ENCODE results near the gene BRD7. TPM values are rescaled to one million over a fixed set of nuclear protein-coding genes. Genes with fewer than 3 reads are reported as not detected.

Gene BRD7
- total and polyA plus RNA-seq, 7 experiments from 2014 or later: 34.5 to 91.1 (median 84.4) TPM

DNA sequence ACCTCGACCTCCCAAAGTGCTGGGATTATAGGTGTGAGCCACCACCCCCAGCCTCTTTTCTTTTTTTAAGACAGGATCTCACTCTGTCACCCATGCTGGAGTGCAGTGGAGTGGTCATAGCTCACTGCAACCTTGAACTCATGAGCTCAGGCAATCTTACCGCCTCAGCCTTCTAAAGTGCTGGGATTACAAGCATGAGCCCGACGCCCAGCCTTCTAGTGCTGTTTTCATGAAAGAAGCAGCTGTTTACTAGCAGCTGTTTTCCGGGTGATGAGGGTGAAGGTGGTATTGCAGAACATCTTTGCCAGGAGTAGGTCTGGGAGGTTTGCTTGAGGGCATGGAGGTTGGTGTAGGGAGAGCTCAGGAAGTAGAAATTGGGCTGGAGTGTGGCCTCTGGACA lies 100.4 kb downstream of the BRD7 start:
- H3K9me3 ChIP-seq (ENCODE audit: control insufficient read depth in 2 of 3, low read length in 3 of 3): no peaks in the 10 kb centered on the region
- no peaks in the 10 kb centered on the region for H3K27me3 Mint-ChIP-seq
- DNase-seq (no peak), ATAC-seq (no peak)
- peaks cover 0 to 19% (median 3%) of the 10 kb centered on the region in 5 donors for H3K36me3 Mint-ChIP-seq
- peak overlapping the region; percentile 87 for H3K4me3 ChIP-seq (ENCODE audit: low read length)
- H3K4me3 Mint-ChIP-seq: peak overlapping the region; percentile 83 to 98 (median 96)
- ChIA-PET POLR2A (interaction anchor here (0.6 to 19.1 kb wide), 11 partner anchors 11 to 479 kb away, joined by 3 to 257 read pairs (median 3); no protein-coding TSS in a partner anchor), CTCF (interaction anchor here (0.6 to 2.0 kb wide), 10 partner anchors 12 to 538 kb away, joined by 3 to 8 read pairs (median 4); partner anchors contain the start of gene CNEP1R1)
- H3K27ac Mint-ChIP-seq: peak overlapping the region; percentile 66 to 99 (median 97)
- H3K27me3 ChIP-seq (ENCODE audit: control insufficient read depth in 2 of 2, insufficient read depth in 2 of 2, low read length in 2 of 2): no peaks in the 10 kb centered on the region
- no peaks in the 10 kb centered on the region for H3K9me3 Mint-ChIP-seq
- intact Hi-C loops (cut with micrococcal nuclease): loop anchor here (5.0 kb wide), 5 partner anchors 99 to 479 kb away; partner anchors contain the start of genes HEATR3 (in 2 of the 2), NKD1 (in 2 of the 2) and BRD7 (in 1 of the 2)
- H3K4me1 Mint-ChIP-seq: peaks cover 71 to 90% (median 78%) of the 10 kb centered on the region in 7 donors
- peaks cover 59 to 65% of the 10 kb centered on the region in 2 donors for H3K4me1 ChIP-seq (ENCODE audit: control insufficient read depth in 2 of 2, insufficient read depth in 2 of 2, low read length in 2 of 2)
- peak overlapping the region; percentile 85 for H3K27ac ChIP-seq (ENCODE audit: low read depth, low read length)
- H3K36me3 ChIP-seq (ENCODE audit: control insufficient read depth in 2 of 3, insufficient read depth in 3 of 3, low read length in 3 of 3): peaks cover 0 to 20% (median 0%) of the 10 kb centered on the region in 3 experiments

DNA sequence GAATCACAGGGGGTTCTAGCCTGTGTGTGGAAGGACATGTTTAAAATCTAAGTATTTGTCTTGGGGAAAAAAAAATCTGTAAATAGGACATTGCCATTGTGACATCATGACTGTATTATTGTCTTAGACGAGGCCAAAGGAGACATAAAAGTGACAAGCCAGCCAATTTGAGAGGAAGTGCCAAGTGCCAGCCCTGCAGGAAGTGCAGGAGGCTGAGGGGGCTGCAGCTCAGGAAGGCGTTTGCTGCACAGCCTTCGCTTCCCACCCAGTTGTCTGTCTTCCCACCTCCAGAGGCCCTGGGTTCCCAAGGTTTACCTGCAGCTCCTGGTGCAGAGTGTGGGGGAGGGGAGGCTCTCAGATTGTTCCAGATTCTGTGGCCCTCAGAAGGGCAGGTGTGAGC lies 101.1 kb downstream of the BRD7 start:
- Histone ChIP-seq H3K4me3 (ENCODE audit: low read length) (peak overlapping the region; percentile 87), H3K36me3 (ENCODE audit: control insufficient read depth in 2 of 3, insufficient read depth in 3 of 3, low read length in 3 of 3) (peaks cover 0 to 17% (median 0%) of the 10 kb centered on the region in 3 experiments), H3K9me3 (ENCODE audit: control insufficient read depth in 2 of 3, low read length in 3 of 3) (no peaks in the 10 kb centered on the region), H3K4me1 (ENCODE audit: control insufficient read depth in 2 of 2, insufficient read depth in 2 of 2, low read length in 2 of 2) (peaks cover 52 to 58% of the 10 kb centered on the region in 2 donors), H3K27ac (ENCODE audit: low read depth, low read length) (peak overlapping the region; percentile 85), H3K27me3 (ENCODE audit: control insufficient read depth in 2 of 2, insufficient read depth in 2 of 2, low read length in 2 of 2) (no peaks in the 10 kb centered on the region)
- H3K27me3 Mint-ChIP-seq: no peaks in the 10 kb centered on the region
- intact Hi-C loops (cut with micrococcal nuclease): loop anchor here (2.0 to 5.0 kb wide), 12 partner anchors 23 to 539 kb away; partner anchors contain the start of genes HEATR3 (in 2 of the 2), NKD1 (in 2 of the 2), BRD7 (in 1 of the 2) and CNEP1R1 (in 1 of the 2)
- peak; percentile 20 for ATAC-seq
- CTCF ChIA-PET: interaction anchor here (1.0 to 2.8 kb wide), 8 partner anchors 7 to 539 kb away, joined by 3 to 26 read pairs (median 6); no protein-coding TSS in a partner anchor
- peaks cover 0 to 17% (median 3%) of the 10 kb centered on the region in 5 donors for H3K36me3 Mint-ChIP-seq
- DNase-seq: peak in 2 of 9 donors; percentile 35 to 37
- POLR2A ChIA-PET: interaction anchor here (0.7 to 19.1 kb wide), 9 partner anchors 12 to 477 kb away, joined by 3 to 257 read pairs (median 7); no protein-coding TSS in a partner anchor
- H3K9me3 Mint-ChIP-seq: no peaks in the 10 kb centered on the region
- H3K4me3 Mint-ChIP-seq: peak overlapping the region; percentile 83 to 98 (median 96)
- peak overlapping the region; percentile 77 to 99 (median 97) for H3K27ac Mint-ChIP-seq
- H3K4me1 Mint-ChIP-seq: peaks cover 66 to 83% (median 71%) of the 10 kb centered on the region in 7 donors

DNA sequence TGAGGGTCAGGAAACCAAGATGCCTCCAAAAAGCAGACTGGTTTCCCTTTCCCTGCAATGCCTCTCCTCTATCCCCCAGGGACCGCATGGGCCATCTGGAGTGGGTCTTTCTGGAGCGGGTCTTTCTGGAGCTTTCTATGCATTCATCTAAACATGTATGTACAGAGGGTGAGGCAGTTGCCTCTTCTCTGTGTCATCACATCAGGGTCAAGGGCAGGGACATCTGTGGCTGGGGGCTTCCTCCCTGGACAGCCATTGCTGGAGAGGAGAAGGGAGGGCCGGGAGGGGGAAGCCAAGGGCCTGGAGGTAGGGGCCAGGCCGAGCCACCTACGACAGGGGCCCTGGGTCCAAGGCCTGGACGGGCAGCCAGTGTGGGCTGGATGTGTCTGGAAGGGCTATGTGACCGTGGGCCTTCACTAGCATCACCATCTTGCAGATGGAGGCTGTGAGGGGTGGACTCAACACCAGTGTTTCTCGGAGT lies 101.6 kb downstream of the BRD7 start:
- H3K9me3 ChIP-seq (ENCODE audit: control insufficient read depth in 2 of 3, low read length in 3 of 3): no peaks in the 10 kb centered on the region
- ChIA-PET CTCF (interaction anchor here (1.0 to 2.8 kb wide), 5 partner anchors 7 to 539 kb away, joined by 3 to 26 read pairs (median 8); no protein-coding TSS in a partner anchor), POLR2A (interaction anchor here (1.1 to 19.1 kb wide), 6 partner anchors 12 to 402 kb away, joined by 3 to 257 read pairs (median 10); no protein-coding TSS in a partner anchor)
- peaks cover 48 to 53% of the 10 kb centered on the region in 2 donors for H3K4me1 ChIP-seq (ENCODE audit: control insufficient read depth in 2 of 2, insufficient read depth in 2 of 2, low read length in 2 of 2)
- peaks cover 0 to 14% (median 3%) of the 10 kb centered on the region in 5 donors for H3K36me3 Mint-ChIP-seq
- H3K4me1 Mint-ChIP-seq: peaks cover 62 to 78% (median 66%) of the 10 kb centered on the region in 7 donors
- peak overlapping the region; percentile 85 for H3K27ac ChIP-seq (ENCODE audit: low read depth, low read length)
- ATAC-seq: no peak
- H3K27me3 Mint-ChIP-seq: no peaks in the 10 kb centered on the region
- no peak for DNase-seq
- H3K27me3 ChIP-seq (ENCODE audit: control insufficient read depth in 2 of 2, insufficient read depth in 2 of 2, low read length in 2 of 2): no peaks in the 10 kb centered on the region
- peak overlapping the region; percentile 87 for H3K4me3 ChIP-seq (ENCODE audit: low read length)
- H3K27ac Mint-ChIP-seq: peak overlapping the region; percentile 77 to 99 (median 97)
- intact Hi-C loops (cut with micrococcal nuclease): loop anchor here (2.0 to 5.0 kb wide), 12 partner anchors 22 to 540 kb away; partner anchors contain the start of genes HEATR3 (in 2 of the 2), NKD1 (in 2 of the 2), BRD7 (in 1 of the 2) and CNEP1R1 (in 1 of the 2)
- H3K9me3 Mint-ChIP-seq: no peaks in the 10 kb centered on the region
- peak overlapping the region; percentile 83 to 98 (median 96) for H3K4me3 Mint-ChIP-seq
- peaks cover 0 to 12% (median 0%) of the 10 kb centered on the region in 3 experiments for H3K36me3 ChIP-seq (ENCODE audit: control insufficient read depth in 2 of 3, insufficient read depth in 3 of 3, low read length in 3 of 3)

DNA sequence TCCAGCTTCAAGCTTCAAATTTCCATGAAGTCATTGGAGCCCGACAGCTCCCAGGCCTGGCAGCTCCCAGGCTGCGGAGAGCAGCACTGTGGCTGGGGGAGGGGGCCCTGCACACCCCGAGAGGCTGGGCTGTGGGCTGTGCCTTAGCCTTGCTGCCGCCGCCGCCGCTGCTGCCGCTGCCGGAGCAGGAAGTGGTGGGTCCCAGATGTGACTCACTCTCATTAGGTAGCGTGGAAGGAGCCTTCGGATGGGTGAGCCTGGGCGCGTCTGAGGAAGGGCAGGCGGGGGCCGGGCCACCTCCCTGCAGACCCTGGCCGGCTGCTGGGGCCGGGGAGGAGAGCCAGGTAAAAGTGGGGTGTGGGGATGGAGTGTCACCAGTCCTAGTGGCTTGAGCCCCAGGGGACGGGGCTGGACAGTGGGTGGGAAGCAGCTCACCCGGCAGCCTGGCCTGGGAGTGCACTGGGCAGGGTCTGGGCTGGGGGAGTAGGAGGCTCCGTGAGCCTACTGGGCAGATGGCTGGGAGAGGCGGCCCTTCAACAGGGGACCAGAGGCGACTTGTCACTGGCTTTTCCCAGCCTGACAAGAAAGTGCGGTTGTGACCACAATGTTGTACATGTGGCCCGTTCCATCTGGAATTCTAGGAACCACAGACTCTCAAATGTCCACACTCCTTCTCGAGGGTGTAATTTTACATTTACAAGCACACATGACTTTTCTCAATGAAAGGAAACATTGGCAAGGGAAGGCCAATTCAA lies 102.3 kb downstream of the BRD7 start, which contains the start of gene ADCY7:
TSS of gene ADCY7 (plus strand) at position 215 of the 755 bp plus-strand sequence. CDS start 21,629 bp downstream, outside the sequence.
- Histone ChIP-seq H3K9me3 (ENCODE audit: control insufficient read depth in 2 of 3, low read length in 3 of 3) (no peaks in the 10 kb centered on the region), H3K36me3 (ENCODE audit: control insufficient read depth in 2 of 3, insufficient read depth in 3 of 3, low read length in 3 of 3) (peaks cover 0 to 11% (median 0%) of the 10 kb centered on the region in 3 experiments), H3K4me1 (ENCODE audit: control insufficient read depth in 2 of 2, insufficient read depth in 2 of 2, low read length in 2 of 2) (peaks cover 41 to 46% of the 10 kb centered on the region in 2 donors), H3K4me3 (ENCODE audit: low read length) (peak within 1 kb of the TSS; percentile 87), H3K27me3 (ENCODE audit: control insufficient read depth in 2 of 2, insufficient read depth in 2 of 2, low read length in 2 of 2) (no peaks in the 10 kb centered on the region), H3K27ac (ENCODE audit: low read depth, low read length) (peak within 1 kb of the TSS; percentile 85)
- CTCF ChIA-PET: interaction anchor here (0.6 to 4.6 kb wide), 9 partner anchors 8 to 540 kb away, joined by 3 to 36 read pairs (median 6); no protein-coding TSS in a partner anchor
- peak within 1 kb of the TSS; percentile 77 to 99 (median 97) for H3K27ac Mint-ChIP-seq
- intact Hi-C loops (cut with micrococcal nuclease): loop anchor here (1.0 to 5.0 kb wide), 17 partner anchors 8 to 540 kb away; partner anchors contain the start of genes HEATR3 (in 2 of the 2), NKD1 (in 2 of the 2), BRD7 (in 1 of the 2) and CNEP1R1 (in 1 of the 2)
- no peaks in the 10 kb centered on the region for H3K27me3 Mint-ChIP-seq
- POLR2A ChIA-PET: interaction anchor here (0.5 to 19.1 kb wide), 5 partner anchors 13 to 88 kb away, joined by 3 to 257 read pairs (median 6); no protein-coding TSS in a partner anchor
- no peaks in the 10 kb centered on the region for H3K9me3 Mint-ChIP-seq
- H3K36me3 Mint-ChIP-seq: peaks cover 0 to 14% (median 3%) of the 10 kb centered on the region in 5 donors
- H3K4me3 Mint-ChIP-seq: peak within 1 kb of the TSS; percentile 83 to 98 (median 96)
- peak; percentile 90 for ATAC-seq
- H3K4me1 Mint-ChIP-seq: peaks cover 56 to 76% (median 60%) of the 10 kb centered on the region in 7 donors
- peak; percentile 57 to 84 (median 77) for DNase-seq

Small RNA genes within 50 kb of the gene (microRNA-seq; reads per million reads assigned to microRNA genes)
- not detected for gene MIR6771 (ENCODE audit: borderline microRNAs expressed)

Other genes starting within 250 kb of the BRD7 start
- 10 to 100 TPM; 18.8 to 25.9 (median 23.8) TPM for gene TENT4B, start 215.7 kb downstream of the BRD7 start, total RNA-seq
- 1 to 10 TPM; 5.0 to 5.4 TPM for gene TENT4B, start 215.7 kb downstream of the BRD7 start, polyA plus RNA-seq
- gene ADCY7, start 102.4 kb downstream of the BRD7 start, total RNA-seq: 100 to 1,000 TPM; 179 to 326 (median 208) TPM
- 10 to 100 TPM; 62.6 to 85.7 TPM for gene ADCY7, start 102.4 kb downstream of the BRD7 start, polyA plus RNA-seq
- gene NKD1, start 179.4 kb upstream of the BRD7 start, total RNA-seq: 1 to 10 TPM; 1.4 to 7.9 (median 6.2) TPM
- under 1 TPM; 0.36 to 0.99 TPM for gene NKD1, start 179.4 kb upstream of the BRD7 start, polyA plus RNA-seq